Muscle layer of duodenum (tissue), 2 donors: ENCODE results near the gene SNX3.
A peak's percentile ranks its signal among the peaks of the same experiment; 100 is the strongest.

Source experiments
- H3K27ac ChIP-seq: one replicate; pipeline ENCODE4 v1.7.0; 2013; ENCODE audit warnings: mild to moderate bottlenecking, low read length
- H3K27me3 ChIP-seq: one replicate; pipeline ENCODE4 v1.7.0; 2013; ENCODE audit warnings: low read depth, mild to moderate bottlenecking, control low read depth, low read length
- H3K36me3 ChIP-seq, 2 donors: one replicate each; pipeline ENCODE4 v1.7.0; 2013; ENCODE audit warnings: low read length in 2 of 2, control low read depth in 1 of 2, mild to moderate bottlenecking in 1 of 2; ENCODE audit not compliant: insufficient read depth in 2 of 2, control insufficient read depth in 1 of 2
- H3K4me1 ChIP-seq, 2 donors: one replicate each; pipeline ENCODE4 v1.7.0; 2013; ENCODE audit warnings: low read length in 2 of 2, mild to moderate bottlenecking in 2 of 2, control low read depth in 1 of 2, moderate library complexity in 1 of 2; ENCODE audit not compliant: insufficient read depth in 2 of 2, control insufficient read depth in 1 of 2
- H3K4me3 ChIP-seq, 2 donors: one replicate each; pipeline ENCODE4 v1.7.0; 2013; ENCODE audit warnings: low read length in 2 of 2, low read depth in 1 of 2, mild to moderate bottlenecking in 1 of 2
- H3K9me3 ChIP-seq, 2 donors: one replicate each; pipeline ENCODE4 v1.7.0; 2013; ENCODE audit warnings: low read length in 2 of 2, control low read depth in 1 of 2, mild to moderate bottlenecking in 1 of 2; ENCODE audit not compliant: control insufficient read depth in 1 of 2
- donor health status: healthy.

Gene SNX3

GRCh38 chr6:108176281-108177089 lies 84.4 kb downstream of the SNX3 start:
- peak overlapping the region; percentile 26 to 59 for H3K4me3 ChIP-seq
- peaks cover 3 to 25% of the 10 kb centered on the region in 2 donors for H3K4me1 ChIP-seq
- H3K27ac ChIP-seq, result no peak overlapping the region
- no peaks in the 10 kb centered on the region for H3K9me3 ChIP-seq
- no peaks in the 10 kb centered on the region for H3K36me3 ChIP-seq
- H3K27me3 ChIP-seq, result peaks cover 59% of the 10 kb centered on the region

- no peaks in the 10 kb centered on the region for H3K9me3 ChIP-seq
- no peaks in the 10 kb centered on the region for H3K36me3 ChIP-seq
- H3K27ac ChIP-seq, result no peak overlapping the region
- peaks cover 67% of the 10 kb centered on the region for H3K27me3 ChIP-seq
- peak overlapping the region; percentile 26 to 59 for H3K4me3 ChIP-seq
- peaks cover 3 to 28% of the 10 kb centered on the region in 2 donors for H3K4me1 ChIP-seq
Measured at GRCh38 chr6:108175592-108176279, 85.1 kb downstream of the SNX3 start.

- no peaks in the 10 kb centered on the region for H3K36me3 ChIP-seq
- H3K27ac ChIP-seq, result no peak overlapping the region
- H3K27me3 ChIP-seq, result peaks cover 72% of the 10 kb centered on the region
- peaks cover 3 to 31% of the 10 kb centered on the region in 2 donors for H3K4me1 ChIP-seq
- H3K4me3 ChIP-seq, result peak overlapping the region in 1 of 2 donors; percentile 59
- no peaks in the 10 kb centered on the region for H3K9me3 ChIP-seq
Measured at GRCh38 chr6:108175176-108175591, 85.7 kb downstream of the SNX3 start.

GRCh38 chr6:108174371-108175175 lies 86.3 kb downstream of the SNX3 start:
- H3K27me3 ChIP-seq, result peaks cover 74% of the 10 kb centered on the region
- H3K4me1 ChIP-seq, result peaks cover 3 to 31% of the 10 kb centered on the region in 2 donors
- no peak overlapping the region for H3K27ac ChIP-seq
- H3K9me3 ChIP-seq, result no peaks in the 10 kb centered on the region
- no peak overlapping the region for H3K4me3 ChIP-seq
- no peaks in the 10 kb centered on the region for H3K36me3 ChIP-seq

GRCh38 chr6:108171918-108172516 lies 88.8 kb downstream of the SNX3 start:
- H3K4me1 ChIP-seq, result peaks cover 6 to 57% of the 10 kb centered on the region in 2 donors
- H3K27me3 ChIP-seq, result peaks cover 92% of the 10 kb centered on the region
- H3K9me3 ChIP-seq, result no peaks in the 10 kb centered on the region
- no peak overlapping the region for H3K4me3 ChIP-seq
- H3K36me3 ChIP-seq, result no peaks in the 10 kb centered on the region
- H3K27ac ChIP-seq, result no peak overlapping the region

- H3K27me3 ChIP-seq, result peaks cover 92% of the 10 kb centered on the region
- H3K4me3 ChIP-seq, result no peak overlapping the region
- no peaks in the 10 kb centered on the region for H3K36me3 ChIP-seq
- no peak overlapping the region for H3K27ac ChIP-seq
- no peaks in the 10 kb centered on the region for H3K9me3 ChIP-seq
- H3K4me1 ChIP-seq, result peaks cover 6 to 62% of the 10 kb centered on the region in 2 donors
Measured at GRCh38 chr6:108171291-108171917, 89.4 kb downstream of the SNX3 start.

- no peak overlapping the region for H3K27ac ChIP-seq
- H3K27me3 ChIP-seq, result peaks cover 92% of the 10 kb centered on the region
- H3K4me1 ChIP-seq, result peaks cover 6 to 62% of the 10 kb centered on the region in 2 donors
Measured at GRCh38 chr6:108170332-108171290, 90.2 kb downstream of the SNX3 start.

GRCh38 chr6:108169464-108170331 lies 91.1 kb downstream of the SNX3 start:
- Histone ChIP-seq H3K4me3 (peak overlapping the region in 1 of 2 donors; percentile 53), H3K36me3 (no peaks in the 10 kb centered on the region), H3K9me3 (no peaks in the 10 kb centered on the region), H3K27ac (no peak overlapping the region), H3K27me3 (peaks cover 92% of the 10 kb centered on the region), H3K4me1 (peaks cover 3 to 62% of the 10 kb centered on the region in 2 donors)

More at GRCh38 chr6:108170332-108171290, 90.2 kb downstream of the SNX3 start:
- Histone ChIP-seq H3K4me3 (no peak overlapping the region), H3K9me3 (no peaks in the 10 kb centered on the region), H3K36me3 (no peaks in the 10 kb centered on the region)
